GM12801 (cell line): ENCODE results near the gene RGS19.

Experiments
- TF ChIP-seq, protein P1 (sequence below): IDR thresholded peaks from one replicate; pipeline ENCODE4 v1.5.1; 2011; ENCODE audit warnings: control low read depth; ENCODE audit not compliant: insufficient read length; ENCODE audit errors: extremely low read depth

Gene RGS19

DNA sequence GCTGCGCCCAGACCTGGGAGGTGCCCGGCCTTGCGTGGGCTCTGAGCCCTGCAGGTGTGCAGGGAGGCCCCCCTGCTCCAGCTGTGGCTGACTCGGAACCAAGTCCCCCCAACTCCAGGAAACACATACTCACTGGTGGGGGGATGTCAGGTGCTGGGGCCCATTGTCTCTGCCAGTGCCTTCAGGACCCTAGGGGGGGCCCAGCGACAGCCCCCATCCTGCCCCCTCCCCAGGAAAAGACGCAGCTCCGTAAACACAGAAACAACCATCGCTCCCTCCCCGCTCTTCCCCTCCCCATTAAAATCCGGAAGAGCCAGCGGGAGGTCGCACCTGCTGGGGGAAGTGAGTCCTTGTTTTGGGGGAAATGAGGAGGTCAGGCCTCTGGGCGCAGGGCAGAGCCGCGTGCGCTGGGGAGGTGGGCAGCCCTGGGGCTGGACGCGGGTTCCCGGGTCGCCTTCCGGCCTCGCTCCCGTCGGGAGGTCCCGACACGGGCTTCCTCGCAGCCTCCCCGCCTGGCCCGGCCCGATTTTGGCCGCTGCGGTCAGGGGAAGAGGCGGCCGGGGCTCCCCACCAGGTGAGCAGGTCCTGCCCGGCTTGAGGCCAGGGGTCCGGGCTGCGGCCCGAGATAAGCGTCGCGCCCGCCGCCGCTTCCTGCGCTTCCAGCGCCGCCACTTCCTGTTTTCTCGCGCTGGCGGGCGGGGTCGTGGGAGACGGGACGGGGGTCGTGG is 37.1 kb downstream of the RGS19 start:
- TF ChIP-seq, protein P1, sequence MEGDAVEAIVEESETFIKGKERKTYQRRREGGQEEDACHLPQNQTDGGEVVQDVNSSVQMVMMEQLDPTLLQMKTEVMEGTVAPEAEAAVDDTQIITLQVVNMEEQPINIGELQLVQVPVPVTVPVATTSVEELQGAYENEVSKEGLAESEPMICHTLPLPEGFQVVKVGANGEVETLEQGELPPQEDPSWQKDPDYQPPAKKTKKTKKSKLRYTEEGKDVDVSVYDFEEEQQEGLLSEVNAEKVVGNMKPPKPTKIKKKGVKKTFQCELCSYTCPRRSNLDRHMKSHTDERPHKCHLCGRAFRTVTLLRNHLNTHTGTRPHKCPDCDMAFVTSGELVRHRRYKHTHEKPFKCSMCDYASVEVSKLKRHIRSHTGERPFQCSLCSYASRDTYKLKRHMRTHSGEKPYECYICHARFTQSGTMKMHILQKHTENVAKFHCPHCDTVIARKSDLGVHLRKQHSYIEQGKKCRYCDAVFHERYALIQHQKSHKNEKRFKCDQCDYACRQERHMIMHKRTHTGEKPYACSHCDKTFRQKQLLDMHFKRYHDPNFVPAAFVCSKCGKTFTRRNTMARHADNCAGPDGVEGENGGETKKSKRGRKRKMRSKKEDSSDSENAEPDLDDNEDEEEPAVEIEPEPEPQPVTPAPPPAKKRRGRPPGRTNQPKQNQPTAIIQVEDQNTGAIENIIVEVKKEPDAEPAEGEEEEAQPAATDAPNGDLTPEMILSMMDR = no peak

DNA sequence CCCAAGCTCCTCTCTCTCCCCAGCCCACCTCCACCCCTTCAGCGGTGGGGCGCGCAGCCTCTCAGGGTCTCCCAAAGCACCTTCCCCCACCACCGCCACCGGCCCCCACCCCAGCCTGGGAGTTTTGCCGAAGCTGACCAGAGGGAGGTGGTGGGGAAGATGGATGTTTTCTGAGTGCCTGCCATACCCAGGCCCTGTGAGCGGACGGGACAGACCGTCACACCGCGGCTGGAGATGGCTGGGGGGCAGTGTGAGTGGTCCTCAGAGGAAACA is 37.6 kb downstream of the RGS19 start:
- TF ChIP-seq, protein P1 = no peak

DNA sequence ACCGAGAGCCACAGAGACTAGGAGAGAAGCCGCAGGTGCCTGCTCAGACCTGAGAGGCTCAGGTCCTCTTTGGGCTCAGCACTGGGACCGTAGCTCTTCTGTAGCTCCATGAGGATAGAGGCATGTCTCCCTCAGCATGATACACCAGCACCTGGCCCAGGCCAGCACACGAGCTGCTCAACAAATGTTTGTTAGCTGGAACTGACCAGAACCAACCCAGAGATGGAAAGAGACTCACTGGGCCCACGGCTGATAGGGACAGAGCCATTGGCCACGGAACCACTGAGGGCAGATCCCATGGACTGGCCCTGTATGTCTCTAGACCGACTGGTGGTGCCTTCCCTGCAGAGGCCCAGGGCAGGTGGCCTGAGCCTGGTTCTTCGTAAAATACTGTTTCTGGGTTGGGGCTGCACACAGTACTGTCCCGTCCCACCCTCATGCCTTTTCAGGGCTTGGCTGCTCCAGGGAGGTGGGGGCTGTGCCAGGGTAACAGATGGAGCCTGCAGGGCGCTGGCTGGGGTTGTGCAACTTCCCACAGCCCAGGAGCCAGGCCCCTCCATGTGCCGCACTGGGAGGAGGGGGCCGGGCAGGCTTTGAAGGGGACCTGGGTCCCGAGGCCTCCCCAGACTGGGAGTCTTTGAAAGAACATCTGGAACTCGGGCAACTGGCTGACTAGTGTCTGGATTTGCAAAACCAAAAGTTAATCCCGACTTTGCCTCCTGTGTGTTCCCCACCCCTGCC is 38.1 kb downstream of the RGS19 start:
- TF ChIP-seq, protein P1 = no peak

DNA sequence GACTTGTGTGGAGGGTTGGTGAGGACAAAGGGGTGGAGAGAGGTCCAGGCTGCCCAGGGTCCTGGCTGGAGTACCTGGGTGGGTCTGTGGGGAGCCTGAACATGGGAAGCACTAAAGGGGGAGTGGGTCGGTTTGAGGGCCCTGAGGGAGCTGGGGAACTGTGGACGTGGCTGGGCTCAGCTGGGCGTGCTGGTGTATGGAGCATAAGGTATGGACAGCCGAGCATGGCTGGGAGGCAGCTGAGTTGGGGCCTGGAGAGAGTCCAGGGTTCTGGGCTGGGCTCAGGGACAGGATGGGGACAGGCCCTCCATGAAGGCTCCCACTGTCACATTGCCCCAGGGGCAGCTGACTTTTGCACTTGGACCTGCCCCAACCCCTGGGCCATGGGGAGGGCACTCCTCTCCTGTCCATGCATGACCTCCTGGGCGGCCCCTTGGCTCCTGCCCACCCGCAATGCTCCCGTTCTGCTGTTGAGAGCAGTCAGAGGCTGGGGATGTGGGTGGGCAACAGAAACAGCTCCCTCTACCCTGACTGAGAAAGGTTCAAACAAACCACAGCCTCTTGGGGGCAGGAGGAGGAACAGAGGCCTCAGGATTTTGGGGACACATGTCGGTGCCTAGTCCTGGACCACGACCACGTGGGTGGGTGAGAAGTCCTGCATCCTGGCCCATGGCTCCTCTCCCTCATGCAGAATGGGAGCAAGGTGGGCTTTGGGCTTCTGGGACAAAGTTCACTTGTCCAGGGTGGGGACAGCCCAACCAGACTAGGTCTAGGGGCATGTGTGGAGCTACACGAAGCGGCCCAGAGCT is 38.9 kb downstream of the RGS19 start:
- TF ChIP-seq, protein P1 = no peak

DNA sequence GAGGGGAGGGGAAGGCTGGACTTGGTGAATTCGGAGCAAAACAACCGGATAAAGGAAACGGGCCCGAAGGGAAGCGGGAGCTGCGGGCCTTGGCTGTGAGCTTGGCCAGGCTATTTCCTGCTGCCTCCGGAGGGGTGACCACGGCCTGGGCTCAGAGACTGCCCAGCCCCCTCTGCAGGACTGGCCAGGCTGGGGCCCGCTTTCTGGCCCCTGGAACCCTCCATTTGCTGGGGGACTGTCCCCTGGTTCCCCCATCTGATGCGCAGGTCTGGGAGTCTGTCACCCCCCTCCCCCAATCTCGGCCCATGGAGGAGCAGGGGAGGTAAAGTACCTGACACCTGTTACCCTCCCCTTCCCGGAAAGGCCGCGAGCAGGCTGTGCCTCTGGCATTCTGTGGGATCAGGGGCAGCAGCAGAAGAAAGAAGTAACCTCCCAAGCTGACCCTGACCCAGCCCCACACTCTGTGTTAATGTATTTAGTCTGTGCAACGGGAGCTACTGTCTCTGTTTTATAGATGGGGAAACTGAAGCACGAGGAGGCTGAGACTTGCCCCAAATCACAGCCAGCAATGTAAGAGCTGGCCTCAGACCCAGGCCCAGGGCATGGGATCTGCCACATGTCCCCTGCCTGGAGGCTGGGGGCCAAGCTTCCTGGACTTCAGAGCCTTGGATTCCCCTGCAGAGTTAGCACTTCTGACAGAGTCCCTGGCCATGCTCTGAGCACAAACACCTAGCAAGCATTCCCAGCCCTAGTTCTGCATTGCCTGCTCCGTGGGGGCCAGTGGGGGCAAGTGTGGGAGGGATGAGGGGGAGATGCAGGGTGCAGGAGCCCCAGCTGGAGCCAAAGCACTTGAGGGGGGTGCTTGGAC is 39.8 kb downstream of the RGS19 start:
- TF ChIP-seq, protein P1 = no peak

DNA sequence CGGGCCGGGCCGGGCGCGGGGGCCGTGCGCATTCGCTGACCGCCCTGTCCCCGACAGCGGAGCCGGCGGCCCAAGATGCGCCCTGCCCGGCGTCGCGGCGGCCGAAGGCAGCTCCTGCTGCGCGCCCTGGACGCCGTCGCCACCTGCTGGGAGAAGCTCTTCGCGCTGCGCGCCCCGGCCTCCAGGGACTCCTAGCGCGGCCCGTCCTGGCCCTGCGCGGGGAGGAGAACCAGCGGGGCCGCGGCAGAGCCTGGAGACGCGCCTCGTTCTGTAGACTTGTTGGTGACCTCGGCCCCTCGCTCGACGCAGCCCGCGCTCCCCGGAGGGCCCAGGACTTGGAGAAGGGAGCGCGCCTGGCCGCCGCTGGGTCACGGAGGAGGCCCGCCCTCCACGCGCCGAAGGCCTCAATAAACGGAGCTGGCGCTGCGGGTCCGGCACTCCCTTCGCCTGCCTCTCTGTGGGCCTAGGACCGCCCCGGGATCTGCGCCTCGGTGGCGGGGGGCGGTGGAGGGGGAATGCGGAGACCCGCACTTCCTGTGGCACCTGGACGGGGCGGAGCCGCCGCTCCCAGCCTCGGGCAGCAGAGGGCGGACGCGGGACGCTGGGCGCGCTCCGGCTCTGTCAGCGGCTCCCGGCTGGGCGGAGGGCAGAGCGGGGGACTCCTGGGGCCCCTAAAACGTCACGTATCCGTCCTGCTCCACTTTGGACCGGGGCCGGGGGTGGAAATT is 40.6 kb downstream of the RGS19 start:
- TF ChIP-seq, protein P1 = no peak
